Activated naive CD4-positive, alpha-beta T cell treated with anti-CD3 and anti-CD28 coated beads, Interleukin-2, amount 10 ng/mL, durations not matched to agents 7 days and 5 days (primary cell): ENCODE measurements around the gene SHF.
A peak's percentile ranks its signal among the peaks of the same experiment; 100 is the strongest.
"Not testable (repeated sequence)": the region's sequence is repeated elsewhere in the genome, so short reads cannot be mapped to it uniquely, and the experiment has no call there.

Experiments used
- CTCF ChIA-PET: fragments of 350-600 bp; sonication (Branson Sonifier 250); formaldehyde crosslinking; loops from one replicate; lab custom pipeline; 2021; ENCODE audit warnings: antibody characterized with exemption; lab: Charles Lee
- DNase-seq: peaks from one replicate; pipeline ENCODE4 v3.0.0-alpha.2; 2020
- H3K27ac Mint-ChIP-seq: one replicate; pipeline ENCODE4 v1.8.0; 2021; ENCODE audit warnings: mild to moderate bottlenecking, moderate library complexity, mixed read lengths
- H3K27me3 Mint-ChIP-seq: one replicate; pipeline ENCODE4 v1.8.0; 2021; ENCODE audit warnings: mild to moderate bottlenecking, mixed read lengths
- H3K36me3 Mint-ChIP-seq: one replicate; pipeline ENCODE4 v1.8.0; 2021; ENCODE audit warnings: mixed read lengths
- H3K4me1 Mint-ChIP-seq: one replicate; pipeline ENCODE4 v1.8.0; 2021; ENCODE audit warnings: mixed read lengths
- H3K4me3 Mint-ChIP-seq: one replicate; pipeline ENCODE4 v1.8.0; 2021; ENCODE audit warnings: mild to moderate bottlenecking, moderate library complexity, mixed read lengths
- H3K9me3 Mint-ChIP-seq: one replicate; pipeline ENCODE4 v1.8.0; 2021; ENCODE audit warnings: mixed read lengths

SHF gene, protein sequence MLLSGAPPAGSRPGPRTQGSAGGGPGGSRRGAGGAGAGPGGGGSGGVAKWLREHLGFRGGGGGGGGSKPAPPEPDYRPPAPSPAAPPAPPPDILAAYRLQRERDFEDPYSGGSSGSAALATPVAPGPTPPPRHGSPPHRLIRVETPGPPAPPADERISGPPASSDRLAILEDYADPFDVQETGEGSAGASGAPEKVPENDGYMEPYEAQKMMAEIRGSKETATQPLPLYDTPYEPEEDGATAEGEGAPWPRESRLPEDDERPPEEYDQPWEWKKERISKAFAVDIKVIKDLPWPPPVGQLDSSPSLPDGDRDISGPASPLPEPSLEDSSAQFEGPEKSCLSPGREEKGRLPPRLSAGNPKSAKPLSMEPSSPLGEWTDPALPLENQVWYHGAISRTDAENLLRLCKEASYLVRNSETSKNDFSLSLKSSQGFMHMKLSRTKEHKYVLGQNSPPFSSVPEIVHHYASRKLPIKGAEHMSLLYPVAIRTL

GRCh38 chr15:45187894-45188830, at the start of gene SHF:
SHF (minus strand) TSS chr15:45187966; CDS start chr15:45187951, 15 bp downstream.
- H3K27ac Mint-ChIP-seq, result no peak within 1 kb of the TSS
- H3K36me3 Mint-ChIP-seq, result no peaks in the 10 kb centered on the region
- peak; percentile 56 for DNase-seq
- peak within 1 kb of the TSS; percentile 75 for H3K4me3 Mint-ChIP-seq
- CTCF ChIA-PET, result interaction anchor here (1.6 kb wide), 1 partner anchor 21 kb away, joined by 6 read pairs; no protein-coding TSS in a partner anchor
- H3K9me3 Mint-ChIP-seq, result no peaks in the 10 kb centered on the region
- peaks cover 57% of the 10 kb centered on the region for H3K27me3 Mint-ChIP-seq
- peaks cover 12% of the 10 kb centered on the region for H3K4me1 Mint-ChIP-seq

DNA sequence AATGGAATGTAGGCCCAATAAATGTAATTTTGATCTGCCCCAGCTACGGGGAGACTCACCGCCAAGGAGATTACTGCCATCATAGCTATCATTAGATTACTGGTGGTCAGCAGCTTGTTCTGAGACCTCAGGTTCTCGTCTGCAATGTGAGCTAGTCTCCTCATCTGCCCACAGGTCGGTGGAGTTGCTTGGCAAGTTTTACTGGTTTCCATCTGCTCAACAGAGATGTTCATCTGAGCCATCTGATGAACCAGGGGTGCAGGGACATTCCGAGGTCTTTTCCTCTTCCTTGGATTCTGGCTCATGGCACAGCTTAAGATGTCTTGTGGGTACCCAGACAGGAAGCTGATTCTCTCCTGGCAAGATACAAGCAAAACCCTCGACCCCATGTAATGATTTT, 49.0 kb upstream of the SHF start:
- H3K4me1 Mint-ChIP-seq, H3K27ac Mint-ChIP-seq, H3K27me3 Mint-ChIP-seq, H3K4me3 Mint-ChIP-seq, DNase-seq, CTCF ChIA-PET, H3K36me3 Mint-ChIP-seq: not testable (repeated sequence)
- peaks cover 39% of the 10 kb centered on the region for H3K9me3 Mint-ChIP-seq

DNA sequence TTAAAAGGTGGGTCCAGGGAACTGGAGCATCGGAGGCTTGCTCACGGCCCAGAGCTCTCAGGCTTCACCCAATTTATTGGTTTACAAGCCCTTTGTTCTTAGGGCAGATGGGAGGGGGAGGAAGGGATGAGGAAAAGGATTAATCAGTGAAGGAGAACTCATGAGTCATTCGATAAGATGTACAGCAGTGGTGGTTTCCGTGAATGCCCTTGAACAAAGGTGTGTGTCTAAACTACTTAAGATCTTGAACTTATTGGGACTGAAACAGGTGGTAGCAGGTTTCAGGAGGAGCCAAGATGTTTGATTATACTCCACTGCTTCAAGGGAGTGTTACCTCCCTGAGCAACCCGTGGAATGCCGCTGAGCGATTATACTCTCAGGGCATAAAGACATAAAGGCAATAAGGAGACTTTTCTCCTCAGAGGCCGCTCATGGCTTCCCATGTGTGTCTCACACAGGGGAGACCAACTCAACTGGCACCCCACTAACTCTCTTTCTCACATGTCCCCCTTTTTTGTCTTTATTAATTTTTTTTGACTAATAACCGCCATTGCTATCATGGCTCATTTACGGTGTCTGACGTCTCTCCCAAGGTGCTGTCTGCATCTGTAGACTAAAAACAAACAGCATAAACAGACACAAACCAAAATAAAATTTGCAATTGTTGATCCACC, 46.9 kb upstream of the SHF start:
- H3K36me3 Mint-ChIP-seq, result no peaks in the 10 kb centered on the region
- peaks cover 23% of the 10 kb centered on the region for H3K9me3 Mint-ChIP-seq
- H3K27ac Mint-ChIP-seq, result no peak overlapping the region
- no peak overlapping the region for H3K4me3 Mint-ChIP-seq
- H3K27me3 Mint-ChIP-seq, result peaks cover 10% of the 10 kb centered on the region
- no peak for DNase-seq
- CTCF ChIA-PET, result no interaction called here
- no peaks in the 10 kb centered on the region for H3K4me1 Mint-ChIP-seq

- no peaks in the 10 kb centered on the region for H3K4me1 Mint-ChIP-seq
- no peaks in the 10 kb centered on the region for H3K36me3 Mint-ChIP-seq
- CTCF ChIA-PET, result interaction anchor here (0.9 to 1.6 kb wide), 3 partner anchors 24 to 168 kb away, joined by 3 to 4 read pairs (median 4); no protein-coding TSS in a partner anchor
- DNase-seq, result no peak
- peaks cover 17% of the 10 kb centered on the region for H3K9me3 Mint-ChIP-seq
- peaks cover 10% of the 10 kb centered on the region for H3K27me3 Mint-ChIP-seq
- H3K27ac Mint-ChIP-seq, result no peak overlapping the region
- H3K4me3 Mint-ChIP-seq, result no peak overlapping the region
Measured at GRCh38 chr15:45231864-45232562, 44.2 kb upstream of the SHF start.

- H3K4me3 Mint-ChIP-seq, result no peak overlapping the region
- H3K4me1 Mint-ChIP-seq, result no peaks in the 10 kb centered on the region
- DNase-seq, result no peak
- H3K36me3 Mint-ChIP-seq, result no peaks in the 10 kb centered on the region
- peaks cover 10% of the 10 kb centered on the region for H3K9me3 Mint-ChIP-seq
- H3K27me3 Mint-ChIP-seq, result peaks cover 10% of the 10 kb centered on the region
- CTCF ChIA-PET, result interaction anchor here (1.3 to 1.6 kb wide), 2 partner anchors 23 to 169 kb away, joined by 4 read pairs; no protein-coding TSS in a partner anchor
- no peak overlapping the region for H3K27ac Mint-ChIP-seq
Measured at GRCh38 chr15:45231132-45231531, 43.4 kb upstream of the SHF start.

DNA sequence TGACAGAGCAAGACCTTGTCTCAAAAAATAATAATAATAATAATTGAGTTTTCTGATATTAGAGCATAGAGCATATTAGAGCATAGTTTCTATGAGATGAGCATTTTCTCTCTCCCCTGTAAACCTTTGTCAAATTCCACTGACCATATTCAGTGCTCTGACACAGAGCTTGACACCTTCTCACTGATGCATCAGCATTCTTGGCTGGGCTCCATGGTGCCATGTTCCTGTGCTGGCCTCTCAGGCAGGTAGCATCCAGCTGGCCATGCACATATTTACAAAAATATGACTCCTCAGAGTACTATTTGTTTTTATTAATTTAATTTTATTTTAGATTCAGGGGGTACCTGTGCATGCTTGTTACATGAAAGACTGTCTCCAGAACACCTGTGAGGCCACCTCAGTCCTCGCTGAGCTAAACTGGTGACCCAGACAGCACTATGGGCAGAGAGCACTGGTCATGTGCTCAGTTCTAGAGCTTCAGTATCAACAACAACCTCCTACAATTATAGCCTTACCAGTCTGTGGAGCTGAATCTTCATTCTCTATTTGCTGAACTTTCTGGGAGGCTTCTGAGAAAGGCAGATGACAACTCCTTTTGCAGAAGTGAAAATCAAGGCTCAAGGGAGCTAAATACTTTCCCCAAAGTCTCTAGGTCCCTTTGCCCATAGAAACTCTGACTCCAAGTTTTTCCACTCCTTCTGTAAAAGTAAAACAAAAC, 42.6 kb upstream of the SHF start:
- CTCF ChIA-PET, result interaction anchor here (1.6 kb wide), 1 partner anchor 169 kb away, joined by 4 read pairs; no protein-coding TSS in a partner anchor
- Mint-ChIP-seq H3K9me3 (peaks cover 9% of the 10 kb centered on the region), H3K4me1 (no peaks in the 10 kb centered on the region), H3K27ac (no peak overlapping the region), H3K36me3 (no peaks in the 10 kb centered on the region), H3K27me3 (peaks cover 10% of the 10 kb centered on the region), H3K4me3 (no peak overlapping the region)
- DNase-seq, result no peak

GRCh38 chr15:45228931-45229330, 41.2 kb upstream of the SHF start:
- no peak for DNase-seq
- CTCF ChIA-PET, result no interaction called here
- Mint-ChIP-seq H3K27me3 (peaks cover 8% of the 10 kb centered on the region), H3K27ac (no peak overlapping the region), H3K4me3 (no peak overlapping the region), H3K36me3 (no peaks in the 10 kb centered on the region), H3K9me3 (no peaks in the 10 kb centered on the region), H3K4me1 (no peaks in the 10 kb centered on the region)

GRCh38 chr15:45225506-45226273, 37.9 kb upstream of the SHF start:
- H3K4me3 Mint-ChIP-seq, result no peak overlapping the region
- peaks cover 17% of the 10 kb centered on the region for H3K27me3 Mint-ChIP-seq
- H3K4me1 Mint-ChIP-seq, result no peaks in the 10 kb centered on the region
- H3K9me3 Mint-ChIP-seq, result no peaks in the 10 kb centered on the region
- peak; percentile 25 for DNase-seq
- CTCF ChIA-PET, result no interaction called here
- no peaks in the 10 kb centered on the region for H3K36me3 Mint-ChIP-seq
- no peak overlapping the region for H3K27ac Mint-ChIP-seq

DNA sequence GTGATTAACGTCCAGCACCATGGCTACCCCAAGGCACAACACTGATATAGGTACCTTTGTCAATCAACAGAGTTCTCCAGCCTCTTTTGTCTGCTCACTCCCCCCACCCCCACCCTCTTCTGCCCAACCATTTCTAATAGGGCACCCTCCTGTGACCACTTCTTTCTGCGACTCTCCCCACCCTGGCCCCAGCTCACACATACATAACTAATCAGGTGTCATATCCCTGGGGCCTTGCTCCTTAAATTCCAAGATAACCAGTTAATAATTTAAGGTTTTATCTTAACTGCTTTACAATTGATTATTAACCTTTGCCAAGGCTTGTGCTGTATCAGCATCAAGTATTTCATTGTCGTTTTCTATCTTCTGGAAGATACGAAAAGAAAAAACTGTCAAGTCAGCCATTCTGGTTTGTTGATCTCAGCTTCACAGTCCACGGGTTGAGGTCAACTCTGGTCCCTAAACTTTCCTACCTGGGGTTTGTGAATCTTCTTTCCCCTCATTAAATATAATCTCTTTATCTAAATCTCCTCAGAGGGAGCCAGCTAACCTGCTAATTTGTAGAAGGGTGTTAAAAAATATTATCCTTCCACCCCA, 37.0 kb upstream of the SHF start:
- no peak overlapping the region for H3K27ac Mint-ChIP-seq
- no peak overlapping the region for H3K4me3 Mint-ChIP-seq
- no peaks in the 10 kb centered on the region for H3K9me3 Mint-ChIP-seq
- CTCF ChIA-PET, result no interaction called here
- H3K27me3 Mint-ChIP-seq, result peaks cover 22% of the 10 kb centered on the region
- H3K36me3 Mint-ChIP-seq, result no peaks in the 10 kb centered on the region
- H3K4me1 Mint-ChIP-seq, result no peaks in the 10 kb centered on the region
- no peak for DNase-seq

GRCh38 chr15:45221967-45222366, 34.2 kb upstream of the SHF start:
- H3K36me3 Mint-ChIP-seq, result no peaks in the 10 kb centered on the region
- no peaks in the 10 kb centered on the region for H3K9me3 Mint-ChIP-seq
- H3K4me1 Mint-ChIP-seq, result no peaks in the 10 kb centered on the region
- CTCF ChIA-PET, result no interaction called here
- H3K4me3 Mint-ChIP-seq, result no peak overlapping the region
- H3K27me3 Mint-ChIP-seq, result peaks cover 22% of the 10 kb centered on the region
- H3K27ac Mint-ChIP-seq, result no peak overlapping the region
- DNase-seq, result no peak

DNA sequence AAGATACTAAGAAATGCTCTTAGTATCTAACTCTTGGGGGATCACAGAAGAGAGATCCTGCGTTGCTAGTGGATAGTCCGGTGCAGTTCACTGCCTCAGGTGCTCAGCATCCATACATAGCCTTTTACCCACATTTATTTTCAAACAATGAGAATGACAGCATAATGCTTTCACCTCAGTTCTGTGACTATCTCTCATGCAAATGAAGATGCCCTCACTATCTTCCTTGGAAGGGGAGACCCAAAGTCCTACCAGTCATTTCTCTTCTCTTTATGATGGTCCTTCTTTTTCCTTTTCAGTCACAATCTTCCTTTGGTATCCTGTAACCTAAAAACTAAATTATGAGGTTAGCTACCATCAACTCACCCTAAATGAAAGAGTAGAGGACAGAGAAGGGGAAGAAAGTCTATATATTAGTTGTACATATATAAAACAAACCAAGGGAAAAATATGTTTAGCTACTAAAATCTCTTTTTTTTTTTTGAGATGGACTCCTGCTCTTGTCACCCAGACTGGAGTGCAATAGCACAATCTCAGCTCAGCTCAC, 33.4 kb upstream of the SHF start:
- CTCF ChIA-PET, result no interaction called here
- Mint-ChIP-seq H3K36me3 (no peaks in the 10 kb centered on the region), H3K4me3 (no peak overlapping the region), H3K27ac (no peak overlapping the region), H3K4me1 (no peaks in the 10 kb centered on the region), H3K27me3 (peaks cover 22% of the 10 kb centered on the region), H3K9me3 (no peaks in the 10 kb centered on the region)
- no peak for DNase-seq

DNA sequence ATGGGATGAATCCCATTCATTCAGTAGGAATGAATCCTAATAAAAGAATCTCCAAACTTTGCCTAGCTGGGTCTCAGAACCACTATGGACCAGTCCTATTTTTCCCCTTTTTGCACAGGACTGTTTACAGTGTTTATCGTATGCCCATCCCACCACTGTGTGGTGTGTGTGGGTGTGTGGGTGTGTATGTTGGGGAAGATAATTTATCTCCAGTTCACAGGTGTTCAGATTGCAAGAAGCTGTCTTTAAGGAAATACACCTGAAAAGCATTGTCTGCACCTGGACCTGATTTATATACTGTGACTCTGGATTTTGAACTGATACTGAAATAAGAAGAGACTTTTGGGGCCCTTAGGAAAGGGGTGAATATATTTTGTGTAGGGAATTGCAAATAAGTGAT, 24.7 kb upstream of the SHF start:
- no peak overlapping the region for H3K4me3 Mint-ChIP-seq
- CTCF ChIA-PET, result interaction anchor here (1.2 to 1.7 kb wide), 4 partner anchors 8 to 188 kb away, joined by 3 to 5 read pairs (median 4); no protein-coding TSS in a partner anchor
- H3K4me1 Mint-ChIP-seq, result no peaks in the 10 kb centered on the region
- no peak overlapping the region for H3K27ac Mint-ChIP-seq
- H3K27me3 Mint-ChIP-seq, result peaks cover 12% of the 10 kb centered on the region
- no peaks in the 10 kb centered on the region for H3K9me3 Mint-ChIP-seq
- H3K36me3 Mint-ChIP-seq, result no peaks in the 10 kb centered on the region
- DNase-seq, result no peak
